Activated CD4-positive, alpha-beta T cell treated with anti-CD3 and anti-CD28 coated beads, Interleukin-2, amount 50 U/mL, for 16 hours (primary cell): ENCODE data around the gene TECPR1.

Experiments used
- DNase-seq: peaks from one replicate; pipeline ENCODE4 v3.0.0-alpha.2; 2020

Gene TECPR1

GRCh38 chr7:98209166-98209920 is 42.7 kb downstream of the TECPR1 start:
- DNase-seq, result no peak

- DNase-seq, result no peak
Observed at GRCh38 chr7:98206451-98207330, 45.3 kb downstream of the TECPR1 start.

- no peak for DNase-seq
Observed at GRCh38 chr7:98205162-98205845, 46.7 kb downstream of the TECPR1 start.

GRCh38 chr7:98204670-98205069 is 47.4 kb downstream of the TECPR1 start:
- DNase-seq, result no peak

- no peak for DNase-seq
Observed at GRCh38 chr7:98203964-98204605, 47.9 kb downstream of the TECPR1 start.

GRCh38 chr7:98203261-98203963 is 48.6 kb downstream of the TECPR1 start:
- DNase-seq, result no peak

- peak; percentile 77 for DNase-seq
Observed at GRCh38 chr7:98202367-98203195, 49.5 kb downstream of the TECPR1 start.

GRCh38 chr7:98200364-98200763 is 51.7 kb downstream of the TECPR1 start:
- no peak for DNase-seq

- DNase-seq, result no peak
Observed at GRCh38 chr7:98199131-98199530, 52.9 kb downstream of the TECPR1 start.

GRCh38 chr7:98196706-98197605 is 55.1 kb downstream of the TECPR1 start:
- DNase-seq, result no peak

- DNase-seq, result no peak
Observed at GRCh38 chr7:98194672-98195457, 57.2 kb downstream of the TECPR1 start.

- no peak for DNase-seq
Observed at GRCh38 chr7:98194186-98194585, 57.8 kb downstream of the TECPR1 start.

- no peak for DNase-seq
Observed at GRCh38 chr7:98193474-98194180, 58.4 kb downstream of the TECPR1 start.

GRCh38 chr7:98192781-98193457 is 59.1 kb downstream of the TECPR1 start:
- DNase-seq, result no peak

GRCh38 chr7:98191668-98192431 is 60.2 kb downstream of the TECPR1 start:
- DNase-seq, result no peak

GRCh38 chr7:98189559-98189958 is 62.5 kb downstream of the TECPR1 start:
- DNase-seq, result no peak

- DNase-seq, result no peak
Observed at GRCh38 chr7:98187138-98187502, 64.9 kb downstream of the TECPR1 start.
